Lung (tissue), 12 donors: ENCODE data around the gene CD109. TPM values are rescaled to one million over a fixed set of nuclear protein-coding genes. Genes with fewer than 3 reads are reported as not detected.

Source experiments
- ATAC-seq: fragments of 200-7000 bp; cut with Tn5 transposase; one replicate; pipeline ENCODE4 v1.9.1; 2020; ENCODE audit warnings: moderate number of reproducible peaks; ENCODE audit not compliant: insufficient read depth, low FRiP score
- DNase-seq, 3 donors: peaks; one replicate each; pipeline ENCODE4 v3.0.0-alpha.2; 2013 to 2017
- H3K27ac ChIP-seq, 2 donors: one replicate each; pipeline ENCODE4 v1.5.1; 2013; ENCODE audit warnings: mild to moderate bottlenecking in 2 of 2, moderate library complexity in 2 of 2, control low read depth in 1 of 2, inconsistent platforms in 1 of 2, low read depth in 1 of 2, low read length in 1 of 2
- H3K27me3 ChIP-seq, 3 donors: one replicate each; pipeline ENCODE4 v1.5.1; 2013; ENCODE audit warnings: low read length in 2 of 3; ENCODE audit not compliant: control insufficient read depth in 3 of 3, insufficient read depth in 3 of 3
- H3K36me3 ChIP-seq, 4 donors: one replicate each; pipeline ENCODE4 v1.5.1; 2013; ENCODE audit warnings: low read length in 4 of 4, mild to moderate bottlenecking in 1 of 4, moderate library complexity in 1 of 4; ENCODE audit not compliant: control insufficient read depth in 4 of 4, insufficient read depth in 4 of 4
- H3K4me1 ChIP-seq, 5 donors: one replicate each; pipeline ENCODE4 v1.5.1; 2013; ENCODE audit warnings: low read length in 5 of 5, mild to moderate bottlenecking in 2 of 5, moderate library complexity in 1 of 5; ENCODE audit not compliant: control insufficient read depth in 5 of 5, insufficient read depth in 5 of 5
- H3K4me3 ChIP-seq: one replicate; pipeline ENCODE4 v1.5.1; 2013; ENCODE audit warnings: mild to moderate bottlenecking, control low read depth, moderate library complexity
- H3K9ac ChIP-seq, 2 donors: one replicate each; pipeline ENCODE4 v1.5.1; 2013; ENCODE audit warnings: low read length in 2 of 2, control low read depth in 1 of 2; ENCODE audit not compliant: insufficient read depth in 1 of 2
- H3K9me3 ChIP-seq, 4 donors: one replicate each; pipeline ENCODE4 v1.5.1; 2013; ENCODE audit warnings: low read length in 3 of 4, mild to moderate bottlenecking in 1 of 4, moderate library complexity in 1 of 4; ENCODE audit not compliant: control insufficient read depth in 4 of 4, insufficient read depth in 3 of 4
- CTCF ChIP-seq: IDR thresholded peaks from 2 replicates; pipeline ENCODE4 v1.5.1; 2012; ENCODE audit warnings: mild to moderate bottlenecking; ENCODE audit errors: control extremely low read depth, extremely low read depth
- WGBS, 2 donors: extraction: QIAGEN DNeasy Blood & Tissue Kit; methylation state at CpG; one replicate each; pipeline ENCODE4 v1.1.7; 2013; 5-methylcytosine and 5-hydroxymethylcytosine counted together
- polyA plus RNA-seq, 2 donors: library from polyadenylated mRNA; stranded (reverse); fragments of 200-250 nt; gene quantifications; one replicate each; pipeline ENCODE4 v1.2.1, GENCODE V29; 2013
- total RNA-seq, 2 donors: library from RNA; depleted of rRNA in 1 of 2; stranded (reverse); fragments of >200 nt in 1 of 2; gene quantifications; one replicate each; pipeline ENCODE4 v1.2.1, GENCODE V29; 2014 to 2021
- donor health status: control.
- donor health status: control.
- donor health status: Bipolar disorder and iron deficiency.
- donor health status: healthy.
- donor health status: DM: yes; HTN: yes; CAD: no.

The CD109 gene
- total and polyA plus RNA-seq, 4 donors: 2.1 to 48.5 (median 11.7) TPM

GRCh38 chr6:73652637-73653570 is 43.1 kb upstream of the CD109 start:
- Histone ChIP-seq H3K27ac (peak overlapping the region; percentile 97 to 99), H3K9ac (peak overlapping the region in 1 of 2 donors; percentile 63)
- peak; percentile 58 to 78 (median 63) for DNase-seq

GRCh38 chr6:73653571-73654424 is 42.2 kb upstream of the CD109 start, which contains the start of gene SLC17A5:
Gene SLC17A5, minus strand, starts transcription at chr6:73653992. Its CDS starts 106 bp downstream, at chr6:73653886.
- WGBS, 2 donors: 0 to 1% methylated on average over 71 to 90 of the region's 90 CpGs
- Histone ChIP-seq H3K27ac (peak within 1 kb of the TSS; percentile 97 to 99), H3K4me1 (peaks cover 0 to 9% (median 3%) of the 10 kb centered on the region in 5 donors), H3K9ac (peak within 1 kb of the TSS; percentile 50 to 81), H3K36me3 (peaks cover 0 to 3% (median 0%) of the 10 kb centered on the region in 4 donors), H3K27me3 (no peaks in the 10 kb centered on the region), H3K4me3 (peak within 1 kb of the TSS; percentile 100), H3K9me3 (no peaks in the 10 kb centered on the region)
- no peak for TF ChIP-seq CTCF
- DNase-seq: peak; percentile 94 to 95 (median 94)
- peak; percentile 99 for ATAC-seq

More at GRCh38 chr6:73652637-73653570, 43.1 kb upstream of the CD109 start:
- peaks cover 0 to 9% (median 3%) of the 10 kb centered on the region in 5 donors for H3K4me1 ChIP-seq
- ATAC-seq: peak; percentile 37
- H3K4me3 ChIP-seq: peak overlapping the region; percentile 100
- no peaks in the 10 kb centered on the region for H3K9me3 ChIP-seq
- 1 to 2% methylated on average over 27 to 32 of the region's 32 CpGs for WGBS, 2 donors
- H3K27me3 ChIP-seq: no peaks in the 10 kb centered on the region
- no peak for TF ChIP-seq CTCF
- H3K36me3 ChIP-seq: peaks cover 0 to 7% (median 0%) of the 10 kb centered on the region in 4 donors

- no peak for ATAC-seq
- WGBS, 2 donors: 78 to 88% methylated on average over 2 of the region's 2 CpGs
- H3K4me3 ChIP-seq: no peak overlapping the region
Observed at GRCh38 chr6:73655341-73655917, 40.6 kb upstream of the CD109 start.

More at GRCh38 chr6:73655341-73655917, 40.6 kb upstream of the CD109 start:
- H3K9me3 ChIP-seq: no peaks in the 10 kb centered on the region
- no peak overlapping the region for H3K27ac ChIP-seq
- no peak for TF ChIP-seq CTCF
- H3K27me3 ChIP-seq: no peaks in the 10 kb centered on the region
- DNase-seq: no peak
- H3K4me1 ChIP-seq: peaks cover 0 to 9% (median 3%) of the 10 kb centered on the region in 5 donors
- no peak overlapping the region for H3K9ac ChIP-seq
- no peaks in the 10 kb centered on the region for H3K36me3 ChIP-seq
